Muscle layer of duodenum (tissue), 2 donors: ENCODE measurements around the gene ST6GALNAC4.

Experiments
- H3K27ac ChIP-seq: one replicate; pipeline ENCODE4 v1.7.0; 2013; ENCODE audit warnings: mild to moderate bottlenecking, low read length
- H3K27me3 ChIP-seq: one replicate; pipeline ENCODE4 v1.7.0; 2013; ENCODE audit warnings: low read depth, mild to moderate bottlenecking, control low read depth, low read length
- H3K36me3 ChIP-seq, 2 donors: one replicate each; pipeline ENCODE4 v1.7.0; 2013; ENCODE audit warnings: low read length in 2 of 2, control low read depth in 1 of 2, mild to moderate bottlenecking in 1 of 2; ENCODE audit not compliant: insufficient read depth in 2 of 2, control insufficient read depth in 1 of 2
- H3K4me1 ChIP-seq, 2 donors: one replicate each; pipeline ENCODE4 v1.7.0; 2013; ENCODE audit warnings: low read length in 2 of 2, mild to moderate bottlenecking in 2 of 2, control low read depth in 1 of 2, moderate library complexity in 1 of 2; ENCODE audit not compliant: insufficient read depth in 2 of 2, control insufficient read depth in 1 of 2
- H3K4me3 ChIP-seq, 2 donors: one replicate each; pipeline ENCODE4 v1.7.0; 2013; ENCODE audit warnings: low read length in 2 of 2, low read depth in 1 of 2, mild to moderate bottlenecking in 1 of 2
- H3K9me3 ChIP-seq, 2 donors: one replicate each; pipeline ENCODE4 v1.7.0; 2013; ENCODE audit warnings: low read length in 2 of 2, control low read depth in 1 of 2, mild to moderate bottlenecking in 1 of 2; ENCODE audit not compliant: control insufficient read depth in 1 of 2
- donor health status: healthy.

ST6GALNAC4 gene

GRCh38 chr9:127862075-127863011, 54.5 kb downstream of the ST6GALNAC4 start:
- no peak overlapping the region for H3K4me3 ChIP-seq
- H3K4me1 ChIP-seq, result peaks cover 0 to 18% of the 10 kb centered on the region in 2 donors
- H3K27ac ChIP-seq, result peak overlapping the region; percentile 51

GRCh38 chr9:127860779-127861178, 56.1 kb downstream of the ST6GALNAC4 start:
- H3K27ac ChIP-seq, result no peak overlapping the region
- H3K9me3 ChIP-seq, result no peaks in the 10 kb centered on the region
- no peak overlapping the region for H3K4me3 ChIP-seq
- no peaks in the 10 kb centered on the region for H3K36me3 ChIP-seq
- H3K27me3 ChIP-seq, result no peaks in the 10 kb centered on the region
- peaks cover 0 to 18% of the 10 kb centered on the region in 2 donors for H3K4me1 ChIP-seq

More at GRCh38 chr9:127862075-127863011, 54.5 kb downstream of the ST6GALNAC4 start:
- Histone ChIP-seq H3K36me3 (peaks cover 0 to 3% of the 10 kb centered on the region in 2 donors), H3K27me3 (no peaks in the 10 kb centered on the region), H3K9me3 (no peaks in the 10 kb centered on the region)

GRCh38 chr9:127860260-127860659, 56.6 kb downstream of the ST6GALNAC4 start:
- H3K27me3 ChIP-seq, result no peaks in the 10 kb centered on the region
- H3K36me3 ChIP-seq, result no peaks in the 10 kb centered on the region
- H3K4me1 ChIP-seq, result peaks cover 0 to 18% of the 10 kb centered on the region in 2 donors
- no peak overlapping the region for H3K4me3 ChIP-seq
- no peaks in the 10 kb centered on the region for H3K9me3 ChIP-seq
- no peak overlapping the region for H3K27ac ChIP-seq

GRCh38 chr9:127858041-127858512, 58.8 kb downstream of the ST6GALNAC4 start:
- H3K4me1 ChIP-seq, result peaks cover 0 to 18% of the 10 kb centered on the region in 2 donors
- H3K4me3 ChIP-seq, result no peak overlapping the region
- no peaks in the 10 kb centered on the region for H3K9me3 ChIP-seq
- no peak overlapping the region for H3K27ac ChIP-seq
- no peaks in the 10 kb centered on the region for H3K36me3 ChIP-seq
- H3K27me3 ChIP-seq, result no peaks in the 10 kb centered on the region
